ENCODE measurements around the gene ZDHHC9.

The ZDHHC9 gene

GRCh38 chrX:129833153-129833990 is 10.3 kb downstream of the ZDHHC9 start:
- Histone ChIP-seq H4K20me1 (ENCODE audit: insufficient read depth, low read length, poor library complexity, severe bottlenecking) (no peaks in the 10 kb centered on the region), H3K27me3 (ENCODE audit: insufficient read depth, low read length, poor library complexity, severe bottlenecking) (no peaks in the 10 kb centered on the region), H3F3A (ENCODE audit: low read depth) (no peaks in the 10 kb centered on the region), H3K79me2 (ENCODE audit: insufficient read depth, low read length) (no peaks in the 10 kb centered on the region), H3K4me3 (ENCODE audit: low read length, poor library complexity, severe bottlenecking) (no peak overlapping the region), H3K9me2 (replicated peaks; ENCODE audit: low read depth, low read length) (no peaks in the 10 kb centered on the region), H2AFZ (ENCODE audit: low read length) (no peak overlapping the region), H3K9me3 (ENCODE audit: insufficient read depth, low read depth, low read length) (no peaks in the 10 kb centered on the region), H3K4me1 (ENCODE audit: insufficient read depth, low read length, poor library complexity, severe bottlenecking) (no peaks in the 10 kb centered on the region), H3K36me3 (ENCODE audit: insufficient read depth, low read length) (no peaks in the 10 kb centered on the region; the same call in 1 of the 2 replicates), H3K4me2 (ENCODE audit: low read depth, low read length, poor library complexity, severe bottlenecking) (no peak overlapping the region), H3K9ac (ENCODE audit: low read depth, low read length, poor library complexity, severe bottlenecking) (no peak overlapping the region)
- no peak for TF ChIP-seq CTCF (conservative IDR thresholded peaks at IDR 0.05; ENCODE audit: low read length)
- no peak for TF ChIP-seq EZH2phosphoT487 (IDR thresholded peaks at IDR 0.05; ENCODE audit: borderline replicate concordance)

- Histone ChIP-seq H2AFZ (ENCODE audit: low read length) (no peak overlapping the region), H3K9ac (ENCODE audit: low read depth, low read length, poor library complexity, severe bottlenecking) (no peak overlapping the region), H4K20me1 (ENCODE audit: insufficient read depth, low read length, poor library complexity, severe bottlenecking) (no peaks in the 10 kb centered on the region), H3K36me3 (ENCODE audit: insufficient read depth, low read length) (no peaks in the 10 kb centered on the region; the same call in 1 of the 2 replicates), H3K4me3 (ENCODE audit: low read length, poor library complexity, severe bottlenecking) (no peak overlapping the region), H3K4me1 (ENCODE audit: insufficient read depth, low read length, poor library complexity, severe bottlenecking) (peaks cover 3% of the 10 kb centered on the region), H3K9me2 (replicated peaks; ENCODE audit: low read depth, low read length) (no peaks in the 10 kb centered on the region), H3F3A (ENCODE audit: low read depth) (no peaks in the 10 kb centered on the region), H3K4me2 (ENCODE audit: low read depth, low read length, poor library complexity, severe bottlenecking) (no peak overlapping the region), H3K9me3 (ENCODE audit: insufficient read depth, low read depth, low read length) (no peaks in the 10 kb centered on the region), H3K79me2 (ENCODE audit: insufficient read depth, low read length) (no peaks in the 10 kb centered on the region), H3K27me3 (ENCODE audit: insufficient read depth, low read length, poor library complexity, severe bottlenecking) (no peaks in the 10 kb centered on the region)
- TF ChIP-seq EZH2phosphoT487 (IDR thresholded peaks at IDR 0.05; ENCODE audit: borderline replicate concordance) = no peak
- TF ChIP-seq CTCF (conservative IDR thresholded peaks at IDR 0.05; ENCODE audit: low read length) = no peak
Observed at GRCh38 chrX:129831091-129831885, 12.4 kb downstream of the ZDHHC9 start.

- Histone ChIP-seq H3K27me3 (ENCODE audit: insufficient read depth, low read length, poor library complexity, severe bottlenecking) (no peaks in the 10 kb centered on the region), H3K4me3 (ENCODE audit: low read length, poor library complexity, severe bottlenecking) (no peak overlapping the region), H3K36me3 (ENCODE audit: insufficient read depth, low read length) (no peaks in the 10 kb centered on the region; the same call in 1 of the 2 replicates), H3K4me2 (ENCODE audit: low read depth, low read length, poor library complexity, severe bottlenecking) (no peak overlapping the region), H3K9me3 (ENCODE audit: insufficient read depth, low read depth, low read length) (no peaks in the 10 kb centered on the region), H4K20me1 (ENCODE audit: insufficient read depth, low read length, poor library complexity, severe bottlenecking) (no peaks in the 10 kb centered on the region), H2AFZ (ENCODE audit: low read length) (no peak overlapping the region), H3K79me2 (ENCODE audit: insufficient read depth, low read length) (no peaks in the 10 kb centered on the region), H3K4me1 (ENCODE audit: insufficient read depth, low read length, poor library complexity, severe bottlenecking) (peaks cover 4% of the 10 kb centered on the region), H3F3A (ENCODE audit: low read depth) (no peaks in the 10 kb centered on the region), H3K9me2 (replicated peaks; ENCODE audit: low read depth, low read length) (no peaks in the 10 kb centered on the region), H3K9ac (ENCODE audit: low read depth, low read length, poor library complexity, severe bottlenecking) (no peak overlapping the region)
- TF ChIP-seq CTCF (conservative IDR thresholded peaks at IDR 0.05; ENCODE audit: low read length) (no peak), EZH2phosphoT487 (IDR thresholded peaks at IDR 0.05; ENCODE audit: borderline replicate concordance) (no peak)
Observed at GRCh38 chrX:129830494-129830893, 13.2 kb downstream of the ZDHHC9 start.
